ENCODE data around the gene TPRX1.
"Not testable (repeated sequence)": the region's sequence is repeated elsewhere in the genome, so short reads cannot be mapped to it uniquely, and the experiment has no call there.

The TPRX1 gene, protein sequence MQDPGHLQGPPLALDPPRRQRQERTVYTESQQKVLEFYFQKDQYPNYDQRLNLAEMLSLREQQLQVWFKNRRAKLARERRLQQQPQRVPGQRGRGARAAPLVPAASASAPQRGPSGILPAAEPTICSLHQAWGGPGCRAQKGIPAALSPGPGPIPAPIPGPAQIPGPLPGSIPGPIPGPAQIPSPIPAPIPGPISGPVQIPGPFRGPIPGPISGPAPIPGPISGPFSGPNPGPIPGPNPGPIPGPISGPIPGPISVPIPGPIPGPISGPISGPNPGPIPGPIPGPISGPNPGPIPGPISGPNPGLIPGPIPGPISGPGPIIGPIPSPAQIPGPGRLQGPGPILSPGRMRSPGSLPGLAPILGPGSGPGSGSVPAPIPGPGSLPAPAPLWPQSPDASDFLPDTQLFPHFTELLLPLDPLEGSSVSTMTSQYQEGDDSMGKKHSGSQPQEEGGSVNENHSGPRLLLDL

DNA sequence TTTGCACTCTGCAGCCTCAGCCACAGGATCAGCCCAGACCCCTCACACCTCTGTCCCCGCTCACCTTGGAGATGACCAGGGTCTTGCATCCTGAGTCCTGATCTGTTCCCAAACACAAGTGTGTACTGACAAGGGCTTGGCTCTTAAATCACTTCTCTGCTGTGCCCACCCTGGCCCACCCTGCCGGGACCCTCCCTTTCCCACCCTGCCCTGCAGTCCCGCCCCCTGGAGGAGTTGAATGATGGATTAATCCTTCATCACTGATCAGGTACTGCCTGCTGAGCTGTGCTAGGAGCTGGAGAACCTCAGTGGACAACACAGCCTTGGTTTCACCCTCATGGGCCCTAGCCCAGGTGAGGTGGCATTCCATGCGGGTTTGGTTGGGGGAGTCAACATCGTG lies at the start of gene TPRX1:
TSS of gene TPRX1 (minus strand) at position 101 of the 400 bp plus-strand sequence. CDS start at position 89, 12 bp downstream.
- not testable (repeated sequence) for DNase-seq (ENCODE audit: low read depth)

DNA sequence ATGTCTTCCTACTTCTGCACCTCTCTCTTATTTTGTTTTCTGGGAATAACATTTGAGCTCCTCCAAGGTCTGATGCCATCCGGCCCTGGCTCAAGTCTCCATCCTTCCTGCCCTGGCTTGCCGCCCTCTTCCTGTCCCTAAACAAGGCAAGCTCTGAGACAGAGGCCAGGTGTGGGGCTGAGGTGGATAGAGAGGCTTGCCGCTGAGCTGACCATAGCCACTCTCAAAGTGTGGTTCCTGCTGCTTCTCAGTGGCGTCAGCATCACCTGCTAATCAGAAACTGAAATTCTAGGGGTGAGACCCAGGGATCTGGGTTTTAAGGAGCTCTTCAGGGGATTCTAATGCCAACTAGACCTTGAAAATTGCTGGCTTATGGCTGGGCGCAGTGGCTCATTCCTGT lies 48.7 kb upstream of the TPRX1 start:
- DNase-seq (ENCODE audit: low read depth): no peak

DNA sequence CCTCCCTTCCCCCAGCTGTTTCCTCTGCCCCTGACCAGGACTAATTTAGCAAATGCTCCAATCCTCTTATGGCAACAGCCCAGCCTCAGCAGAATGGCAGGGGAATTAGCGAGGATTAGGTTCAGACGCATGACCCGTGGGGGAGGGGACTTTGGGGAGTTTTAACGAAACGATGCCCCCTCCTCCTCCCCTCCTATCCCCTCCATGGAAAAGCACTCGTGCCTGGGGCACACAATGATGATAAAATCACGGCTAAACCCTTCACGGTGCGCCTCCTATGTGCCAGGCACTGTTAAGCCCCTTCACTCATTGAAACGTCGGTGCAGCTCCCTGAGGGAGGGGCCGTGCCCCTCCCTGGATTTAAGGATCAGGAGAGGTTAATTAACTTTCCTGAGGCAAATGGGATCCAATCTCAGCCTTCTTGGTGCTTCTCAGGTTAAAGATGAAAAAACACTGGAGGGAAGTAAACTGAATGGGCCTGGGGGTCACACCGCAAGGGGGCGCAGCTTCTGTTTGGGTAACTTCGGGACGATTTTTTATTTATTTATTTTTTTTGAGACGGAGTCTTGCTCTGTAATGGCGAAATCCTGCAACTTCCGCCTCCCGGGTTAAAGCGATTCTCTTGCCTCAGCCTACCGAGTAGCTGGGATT lies 44.6 kb upstream of the TPRX1 start:
- DNase-seq (ENCODE audit: low read depth): no peak

DNA sequence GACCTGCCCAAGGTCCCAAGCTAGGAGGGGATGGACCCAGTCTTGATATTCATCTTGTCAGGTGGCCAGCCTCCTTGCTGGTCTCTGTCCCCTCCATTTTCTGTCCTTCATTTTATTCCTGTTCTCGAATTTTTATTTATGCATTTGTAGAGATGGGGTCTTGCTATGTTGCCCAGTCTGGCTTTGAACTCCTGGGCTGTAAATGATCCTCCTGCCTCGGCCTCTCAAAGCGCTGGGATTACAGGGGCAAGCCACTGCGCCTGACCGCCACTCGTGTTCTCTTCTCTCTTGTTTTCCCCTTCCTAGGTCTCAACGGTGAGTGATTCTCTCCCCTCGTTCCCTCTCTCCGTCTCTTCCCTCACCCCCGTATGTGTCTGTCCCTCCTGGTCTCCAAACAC lies 44.1 kb upstream of the TPRX1 start:
- DNase-seq (ENCODE audit: low read depth): no peak

GRCh38 chr19:47842941-47843340 lies 38.6 kb upstream of the TPRX1 start:
- no peak for DNase-seq (ENCODE audit: low read depth)

DNA sequence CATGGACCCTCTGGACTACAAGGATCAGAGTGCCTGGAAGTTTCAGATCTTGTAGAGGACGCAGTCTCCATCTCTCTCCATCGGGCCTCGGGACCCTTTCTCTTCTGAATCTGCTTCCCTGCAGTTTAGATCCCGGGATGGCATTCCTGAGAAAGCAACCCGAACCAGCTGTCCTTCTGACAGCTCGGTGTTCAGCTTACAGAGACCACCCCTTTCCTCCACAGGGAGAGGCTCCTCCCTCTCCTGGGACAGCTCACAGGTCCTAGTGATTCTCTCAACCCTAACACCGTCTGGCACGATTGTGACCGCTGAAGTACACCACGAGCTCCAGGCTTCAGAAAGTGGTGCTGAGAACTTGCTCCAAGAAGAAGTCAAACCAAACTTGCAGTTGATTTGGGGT lies 35.6 kb upstream of the TPRX1 start:
- DNase-seq (ENCODE audit: low read depth): no peak

DNA sequence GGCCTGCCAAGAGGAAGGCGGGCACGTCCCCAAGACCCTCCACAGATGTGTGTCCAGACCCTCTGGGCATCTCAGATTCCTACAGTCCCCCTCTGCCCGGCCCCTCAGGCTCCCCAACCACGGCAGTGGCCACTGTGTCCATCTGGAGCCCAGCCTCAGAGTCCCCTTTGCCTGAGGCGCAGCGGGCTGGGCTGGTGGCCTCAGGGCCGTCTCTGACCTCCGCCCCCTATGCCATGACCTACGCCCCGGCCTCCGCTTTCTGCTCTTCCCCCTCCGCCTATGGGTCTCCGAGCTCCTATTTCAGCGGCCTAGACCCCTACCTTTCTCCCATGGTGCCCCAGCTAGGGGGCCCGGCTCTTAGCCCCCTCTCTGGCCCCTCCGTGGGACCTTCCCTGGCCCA lies 35.1 kb upstream of the TPRX1 start:
- DNase-seq (ENCODE audit: low read depth): no peak

DNA sequence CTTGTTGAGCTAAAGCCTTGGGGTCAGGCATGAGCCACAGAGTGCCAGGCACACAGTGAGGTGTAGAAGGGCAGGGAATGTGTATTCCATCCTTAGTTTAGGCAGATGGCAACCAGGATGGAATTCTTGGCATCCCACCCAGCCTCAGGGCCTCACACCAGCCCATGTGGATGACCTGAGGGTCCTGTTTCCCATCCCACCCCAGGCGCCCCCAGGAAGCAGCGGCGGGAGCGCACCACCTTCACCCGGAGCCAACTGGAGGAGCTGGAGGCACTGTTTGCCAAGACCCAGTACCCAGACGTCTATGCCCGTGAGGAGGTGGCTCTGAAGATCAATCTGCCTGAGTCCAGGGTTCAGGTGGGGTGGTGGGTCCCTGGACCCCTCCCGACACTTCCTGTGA lies 31.7 kb upstream of the TPRX1 start:
- DNase-seq (ENCODE audit: low read depth): no peak

DNA sequence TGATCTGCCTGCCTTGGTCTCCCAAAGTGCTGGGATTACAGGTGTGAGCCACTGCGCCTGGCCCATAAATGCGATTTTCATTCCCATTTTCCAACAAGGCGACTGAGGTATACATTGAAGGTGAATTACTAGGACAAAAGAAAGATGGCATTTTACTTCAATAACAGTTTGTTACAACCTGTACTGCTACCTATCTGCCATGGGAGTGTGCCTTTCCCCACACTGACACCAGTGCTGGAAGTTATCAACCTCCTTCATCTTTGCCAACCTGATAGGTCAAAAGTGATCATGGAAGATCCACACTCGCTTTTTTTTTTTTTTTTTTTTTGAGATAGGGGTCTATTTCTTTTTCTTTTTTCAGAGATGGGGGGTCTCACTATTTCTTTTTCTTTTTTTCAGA lies 28.4 kb upstream of the TPRX1 start:
- DNase-seq (ENCODE audit: low read depth): no peak

DNA sequence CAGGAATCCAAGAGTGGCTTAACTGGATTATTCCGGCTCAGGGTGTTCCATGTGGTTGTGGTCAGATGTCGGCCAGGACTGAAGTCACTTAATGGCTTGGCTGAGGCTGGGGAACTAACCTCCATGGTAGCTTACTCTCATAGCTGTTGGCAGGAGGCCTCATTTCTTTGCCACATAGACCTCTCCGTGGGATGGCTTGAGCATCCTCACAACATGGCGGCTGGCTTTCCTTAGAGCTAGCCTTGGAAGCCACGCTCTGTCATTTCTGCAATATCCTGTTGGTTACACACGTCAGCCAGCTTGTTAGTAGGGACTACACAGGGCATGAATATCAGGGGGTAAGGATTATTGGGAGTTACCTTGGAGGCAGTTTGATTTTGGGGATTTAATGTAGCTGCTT lies 22.4 kb upstream of the TPRX1 start:
- no peak for DNase-seq (ENCODE audit: low read depth)

GRCh38 chr19:47824396-47824795 lies 20.0 kb upstream of the TPRX1 start:
- DNase-seq (ENCODE audit: low read depth): no peak

GRCh38 chr19:47821460-47822020 lies 17.2 kb upstream of the TPRX1 start, which contains the start of gene CRX:
TSS of gene CRX (plus strand) at chr19:47821937. CDS start at chr19:47834444, 12,507 bp downstream.
- no peak for DNase-seq (ENCODE audit: low read depth)

- no peak for DNase-seq (ENCODE audit: low read depth)
Observed at GRCh38 chr19:47820410-47820809, 16.1 kb upstream of the TPRX1 start.

GRCh38 chr19:47819858-47820257 lies 15.5 kb upstream of the TPRX1 start:
- DNase-seq (ENCODE audit: low read depth): no peak

- DNase-seq (ENCODE audit: low read depth): not testable (repeated sequence)
Observed at GRCh38 chr19:47818221-47818620, 13.9 kb upstream of the TPRX1 start.

DNA sequence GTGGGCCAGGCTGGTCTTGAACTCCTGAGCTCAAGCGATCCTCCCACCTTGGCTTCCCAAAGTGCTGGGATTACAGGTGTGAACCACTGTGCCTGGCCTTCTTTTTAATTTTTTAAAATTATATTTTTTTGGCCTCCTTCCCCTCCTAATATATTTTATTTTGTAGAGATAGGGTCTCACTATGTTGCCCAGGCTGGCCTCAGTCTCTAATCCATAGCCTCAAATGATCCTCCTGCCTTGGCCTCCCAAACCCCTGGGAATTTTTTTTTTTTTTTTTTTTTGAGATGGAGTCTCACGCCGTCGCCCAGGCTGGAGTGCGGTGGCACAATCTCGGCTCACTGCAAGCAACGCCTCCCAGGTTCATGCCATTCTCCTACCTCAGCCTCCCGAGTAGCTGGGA lies 11.9 kb upstream of the TPRX1 start:
- not testable (repeated sequence) for DNase-seq (ENCODE audit: low read depth)

- no peak for DNase-seq (ENCODE audit: low read depth)
Observed at GRCh38 chr19:47813995-47814328, 9.6 kb upstream of the TPRX1 start.

DNA sequence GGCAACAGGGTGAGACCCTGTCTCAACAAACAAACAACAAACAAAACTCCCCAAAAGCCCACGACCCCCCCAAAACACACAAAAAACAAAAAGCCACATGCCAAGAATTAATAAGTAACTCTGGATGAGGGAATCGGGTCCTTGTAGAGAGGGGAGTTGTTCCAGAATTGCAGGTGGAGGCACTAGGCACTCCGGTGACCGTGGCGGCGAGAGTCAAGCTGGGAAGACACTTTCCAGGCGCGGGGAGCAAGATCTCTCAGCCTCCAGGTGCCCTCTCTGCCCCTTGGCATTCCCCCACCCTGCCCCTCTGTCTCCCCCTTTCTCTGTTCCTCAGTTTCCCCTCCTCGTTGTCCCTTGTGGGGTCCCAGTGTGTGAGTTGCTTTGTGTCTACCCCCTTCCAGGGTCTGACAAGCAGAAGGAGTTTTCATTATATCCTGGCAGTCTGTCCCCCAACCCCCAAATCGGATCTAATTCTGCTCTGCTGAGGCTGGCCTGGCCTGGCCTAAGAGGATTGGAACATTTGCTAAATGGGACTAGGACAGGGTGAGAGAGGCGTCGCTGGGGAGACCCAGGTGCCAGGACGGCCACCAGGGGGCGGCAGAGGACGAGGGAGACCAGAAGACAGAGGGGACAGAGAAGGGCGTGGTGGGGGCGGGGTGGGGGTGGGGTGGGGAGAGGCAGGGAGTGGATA lies 9.1 kb upstream of the TPRX1 start:
- DNase-seq (ENCODE audit: low read depth): no peak

- DNase-seq (ENCODE audit: low read depth): no peak
Observed at GRCh38 chr19:47806435-47806834, 2.1 kb upstream of the TPRX1 start.

GRCh38 chr19:47805313-47805712 lies 962 bp upstream of the TPRX1 start:
- DNase-seq (ENCODE audit: low read depth): no peak

GRCh38 chr19:47803671-47804070 lies 680 bp downstream of the TPRX1 start:
- DNase-seq (ENCODE audit: low read depth): not testable (repeated sequence)

GRCh38 chr19:47803148-47803547 lies 1.2 kb downstream of the TPRX1 start:
- not testable (repeated sequence) for DNase-seq (ENCODE audit: low read depth)

All from GM04503 (cell line).